Activated CD4-positive, CD25-positive, alpha-beta regulatory T cell treated with anti-CD3 and anti-CD28 coated beads, Interleukin-2, amount 50 U/mL, for 16 hours (primary cell): ENCODE measurements around the gene CFAP20DC.

Experiments used
- DNase-seq: peaks from one replicate; pipeline ENCODE4 v3.0.0-alpha.2; 2020; ENCODE audit warnings: low read depth, low spot score

The CFAP20DC gene

GRCh38 chr3:58801541-58801940 is 248.3 kb downstream of the CFAP20DC start:
- no peak for DNase-seq

- DNase-seq, result no peak
These were observed 248.9 kb downstream of the CFAP20DC start for GRCh38 chr3:58800940-58801339.

GRCh38 chr3:58800032-58800431 is 249.8 kb downstream of the CFAP20DC start:
- DNase-seq, result no peak

GRCh38 chr3:58799271-58799670 is 250.6 kb downstream of the CFAP20DC start:
- DNase-seq, result no peak

- DNase-seq, result no peak
These were observed 251.5 kb downstream of the CFAP20DC start for GRCh38 chr3:58798312-58798711.

GRCh38 chr3:58794750-58795149 is 255.1 kb downstream of the CFAP20DC start:
- DNase-seq, result no peak

- no peak for DNase-seq
These were observed 255.9 kb downstream of the CFAP20DC start for GRCh38 chr3:58793938-58794337.

- no peak for DNase-seq
These were observed 256.8 kb downstream of the CFAP20DC start for GRCh38 chr3:58792921-58793451.

GRCh38 chr3:58789385-58789784 is 260.4 kb downstream of the CFAP20DC start:
- no peak for DNase-seq

GRCh38 chr3:58784888-58785287 is 264.9 kb downstream of the CFAP20DC start:
- no peak for DNase-seq

GRCh38 chr3:58784425-58784824 is 265.4 kb downstream of the CFAP20DC start:
- DNase-seq, result no peak

- no peak for DNase-seq
These were observed 266.0 kb downstream of the CFAP20DC start for GRCh38 chr3:58783845-58784244.

GRCh38 chr3:58779934-58780333 is 269.9 kb downstream of the CFAP20DC start:
- no peak for DNase-seq

GRCh38 chr3:58776231-58776630 is 273.6 kb downstream of the CFAP20DC start:
- no peak for DNase-seq

- DNase-seq, result no peak
These were observed 277.4 kb downstream of the CFAP20DC start for GRCh38 chr3:58772462-58772861.

- DNase-seq, result no peak
These were observed 280.8 kb downstream of the CFAP20DC start for GRCh38 chr3:58769065-58769464.

- no peak for DNase-seq
These were observed 283.1 kb downstream of the CFAP20DC start for GRCh38 chr3:58766587-58767282.

- no peak for DNase-seq
These were observed 294.7 kb downstream of the CFAP20DC start for GRCh38 chr3:58755150-58755549.

GRCh38 chr3:58754074-58754473 is 295.8 kb downstream of the CFAP20DC start:
- no peak for DNase-seq

- DNase-seq, result no peak
These were observed 297.8 kb downstream of the CFAP20DC start for GRCh38 chr3:58751882-58752567.

GRCh38 chr3:58751235-58751634 is 298.6 kb downstream of the CFAP20DC start:
- no peak for DNase-seq

GRCh38 chr3:58749948-58750347 is 299.9 kb downstream of the CFAP20DC start:
- no peak for DNase-seq

- DNase-seq, result no peak
These were observed 301.8 kb downstream of the CFAP20DC start for GRCh38 chr3:58748024-58748423.
